OCI-LY7 (cell line): Measurements from ENCODE around the gene UTS2. TPM values are rescaled to one million over a fixed set of nuclear protein-coding genes. Genes with fewer than 3 reads are reported as not detected.
A peak's percentile ranks its signal among the peaks of the same experiment; 100 is the strongest.

Experiments used
- BruUV-seq: library from RNA; stranded (reverse); fragments of 400-500 nt; replicated peaks from 2 replicates; lab custom pipeline; 2021; lab: Mats Ljungman, UMichigan
- CTCF ChIA-PET: fragments of 300-600 bp; sonication (Branson Sonifier 250); formaldehyde crosslinking; loops from one replicate; lab custom pipeline; 2022; ENCODE audit warnings: antibody characterized with exemption; ENCODE audit not compliant: unreplicated experiment; lab: Charles Lee
- POLR2A ChIA-PET: fragments of 300-600 bp; sonication (Branson Sonifier 250); formaldehyde crosslinking; loops from one replicate; lab custom pipeline; 2022; ENCODE audit warnings: antibody characterized with exemption; lab: Charles Lee
- DNase-seq: peaks from one replicate; pipeline ENCODE4 v3.0.0-alpha.2; 2015; ENCODE audit warnings: low spot score
- H2AFZ ChIP-seq: fragments of 200-600 bp; sonication (generic), shearing (Covaris generic); 2 replicates; pipeline ENCODE4 v1.6.1; 2014; ENCODE audit warnings: mild to moderate bottlenecking, antibody characterized with exemption, low read length, moderate library complexity
- H3K27ac ChIP-seq: fragments of 200-600 bp; sonication (generic); 2 replicates; pipeline ENCODE4 v1.5.1; 2014; ENCODE audit warnings: mixed run types, low read depth, mild to moderate bottlenecking, moderate library complexity, low read length, inconsistent platforms; ENCODE audit not compliant: poor library complexity, severe bottlenecking
- H3K36me3 ChIP-seq: fragments of 200-600 bp; sonication (generic); 2 replicates; pipeline ENCODE4 v1.6.1; 2014; ENCODE audit warnings: mild to moderate bottlenecking, antibody characterized with exemption, low read length, moderate library complexity, mixed read lengths; ENCODE audit not compliant: insufficient read depth
- H3K4me1 ChIP-seq: fragments of 200-600 bp; sonication (generic); 2 replicates; pipeline ENCODE4 v1.5.1; 2014; ENCODE audit warnings: mild to moderate bottlenecking, low read length; ENCODE audit not compliant: insufficient read depth, poor library complexity, severe bottlenecking
- H3K4me2 ChIP-seq: fragments of 200-600 bp; sonication (generic); 2 replicates; pipeline ENCODE4 v1.6.1; 2014; ENCODE audit warnings: mild to moderate bottlenecking, low read length
- H3K4me3 ChIP-seq: fragments of 200-600 bp; sonication (generic); 2 replicates; pipeline ENCODE4 v1.5.1; 2014; ENCODE audit warnings: mild to moderate bottlenecking, low read depth, low read length; ENCODE audit not compliant: poor library complexity, severe bottlenecking
- H3K79me2 ChIP-seq: fragments of 200-600 bp; sonication (generic); 2 replicates; pipeline ENCODE4 v1.6.1; 2016; ENCODE audit warnings: low read depth, mild to moderate bottlenecking, low read length, moderate library complexity, mixed read lengths; ENCODE audit not compliant: insufficient read depth
- H3K9me2 ChIP-seq: fragments of 200-600 bp; sonication (generic); 2 replicates; pipeline ENCODE4 v1.6.1; 2016; ENCODE audit warnings: mild to moderate bottlenecking, low read length, mixed read lengths; ENCODE audit not compliant: insufficient read depth
- H3K9me3 ChIP-seq: fragments of 200-600 bp; sonication (generic); 2 replicates; pipeline ENCODE4 v1.6.1; 2014; ENCODE audit warnings: mild to moderate bottlenecking, mixed run types, low read length, mixed read lengths
- H4K20me1 ChIP-seq: fragments of 200-600 bp; sonication (generic); 2 replicates; pipeline ENCODE4 v1.6.1; 2014; ENCODE audit warnings: mild to moderate bottlenecking, antibody characterized with exemption, low read length, moderate library complexity, mixed read lengths; ENCODE audit not compliant: insufficient read depth
- EZH2phosphoT487 ChIP-seq: fragments of 200-600 bp; sonication (generic); IDR thresholded peaks from 2 replicates; pipeline ENCODE4 v1.6.1; 2018; ENCODE audit warnings: low read depth, borderline replicate concordance, mild to moderate bottlenecking, mixed run types, antibody characterized with exemption, low read length, moderate library complexity, mixed read lengths
- intact Hi-C: fragments of 100-400 bp; cut with micrococcal nuclease; formaldehyde crosslinking; loops from one replicate; pipeline ENCODE4 v1.10.0; 2022; ENCODE audit not compliant: unreplicated experiment
- total RNA-seq, 2 experiments: library from RNA; depleted of rRNA in 1 of 2; stranded (reverse); fragments of >200 nt in 1 of 2; shearing (Covaris generic) in 1 of 2; gene quantifications; 2 replicates each; pipeline ENCODE4 v1.2.3, GENCODE V29; 2014 to 2022
- TF ChIP-seq, protein P1 (sequence below): fragments of 200-600 bp; sonication (generic); conservative IDR thresholded peaks from 2 replicates; pipeline ENCODE4 v1.5.1; 2014; ENCODE audit warnings: mild to moderate bottlenecking, antibody characterized with exemption, low read length, moderate library complexity, mixed read lengths

UTS2 gene
- total RNA-seq, 2 experiments from 2014 or later = not detected

DNA sequence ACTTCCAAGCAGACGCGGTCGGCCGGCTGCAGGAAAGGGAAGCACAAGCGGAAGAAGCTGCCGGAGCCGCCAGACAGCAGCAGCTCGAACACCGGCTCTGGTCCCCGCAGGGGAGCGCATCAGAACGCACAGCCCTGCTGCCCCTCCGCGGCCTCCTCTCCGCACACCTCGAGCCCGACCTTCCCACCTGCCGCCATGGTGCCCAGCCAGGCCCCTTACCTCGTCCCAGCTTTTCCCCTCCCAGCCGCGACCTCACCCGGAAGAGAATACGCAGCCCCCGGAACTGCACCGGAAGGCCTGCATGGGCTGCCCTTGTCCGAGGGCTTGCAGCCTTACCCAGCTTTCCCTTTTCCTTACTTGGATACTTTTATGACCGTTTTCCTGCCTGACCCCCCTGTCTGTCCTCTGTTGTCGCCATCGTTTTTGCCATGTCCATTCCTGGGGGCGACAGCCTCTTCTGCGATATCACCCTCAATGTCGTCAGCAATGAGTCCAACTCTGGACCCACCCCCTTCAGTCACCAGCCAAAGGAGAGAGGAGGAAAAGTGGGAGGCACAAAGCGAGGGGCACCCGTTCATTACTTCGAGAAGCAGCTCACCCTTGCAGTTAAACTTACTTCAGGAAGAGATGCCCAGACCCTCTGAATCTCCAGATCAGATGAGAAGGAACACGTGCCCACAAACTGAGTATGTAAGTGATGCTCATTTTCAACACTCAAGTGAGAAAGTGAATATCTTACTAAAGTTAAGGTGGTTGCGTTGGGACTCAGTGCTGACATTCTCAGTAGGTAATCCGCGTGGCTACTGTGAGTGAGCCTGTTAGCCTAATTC, 25.5 kb downstream of the UTS2 start:
- intact Hi-C loops = no loop called here
- no peaks in the 10 kb centered on the region for H3K9me2 ChIP-seq
- no peaks in the 10 kb centered on the region for H4K20me1 ChIP-seq
- ChIA-PET CTCF (interaction anchor here (1.1 kb wide), 1 partner anchor 19 kb away, joined by 3 read pairs; no protein-coding TSS in a partner anchor), POLR2A (interaction anchor here (0.6 to 1.1 kb wide), 3 partner anchors 13 to 53 kb away, joined by 3 to 5 read pairs (median 3); no protein-coding TSS in a partner anchor)
- peaks cover 10% of the 10 kb centered on the region for H3K36me3 ChIP-seq
- H3K4me3 ChIP-seq = peak overlapping the region; percentile 73
- H2AFZ ChIP-seq = peak overlapping the region; percentile 25; the same call in 1 of the 2 replicates
- TF ChIP-seq, protein P1, sequence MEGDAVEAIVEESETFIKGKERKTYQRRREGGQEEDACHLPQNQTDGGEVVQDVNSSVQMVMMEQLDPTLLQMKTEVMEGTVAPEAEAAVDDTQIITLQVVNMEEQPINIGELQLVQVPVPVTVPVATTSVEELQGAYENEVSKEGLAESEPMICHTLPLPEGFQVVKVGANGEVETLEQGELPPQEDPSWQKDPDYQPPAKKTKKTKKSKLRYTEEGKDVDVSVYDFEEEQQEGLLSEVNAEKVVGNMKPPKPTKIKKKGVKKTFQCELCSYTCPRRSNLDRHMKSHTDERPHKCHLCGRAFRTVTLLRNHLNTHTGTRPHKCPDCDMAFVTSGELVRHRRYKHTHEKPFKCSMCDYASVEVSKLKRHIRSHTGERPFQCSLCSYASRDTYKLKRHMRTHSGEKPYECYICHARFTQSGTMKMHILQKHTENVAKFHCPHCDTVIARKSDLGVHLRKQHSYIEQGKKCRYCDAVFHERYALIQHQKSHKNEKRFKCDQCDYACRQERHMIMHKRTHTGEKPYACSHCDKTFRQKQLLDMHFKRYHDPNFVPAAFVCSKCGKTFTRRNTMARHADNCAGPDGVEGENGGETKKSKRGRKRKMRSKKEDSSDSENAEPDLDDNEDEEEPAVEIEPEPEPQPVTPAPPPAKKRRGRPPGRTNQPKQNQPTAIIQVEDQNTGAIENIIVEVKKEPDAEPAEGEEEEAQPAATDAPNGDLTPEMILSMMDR = no peak
- no peak for TF ChIP-seq EZH2phosphoT487
- H3K9me3 ChIP-seq = no peaks in the 10 kb centered on the region
- H3K4me2 ChIP-seq = peak overlapping the region; percentile 53
- peak overlapping the region; percentile 54 for H3K27ac ChIP-seq
- peaks cover 24% of the 10 kb centered on the region for H3K4me1 ChIP-seq
- H3K79me2 ChIP-seq = peaks cover 44% of the 10 kb centered on the region; the same call in 1 of the 2 replicates
- BruUV-seq = no TSS peak
- DNase-seq = peak; percentile 59

- BruUV-seq = no TSS peak
- no peaks in the 10 kb centered on the region for H3K9me3 ChIP-seq
- H3K9me2 ChIP-seq = no peaks in the 10 kb centered on the region
- peaks cover 19% of the 10 kb centered on the region for H3K4me1 ChIP-seq
- H3K36me3 ChIP-seq = peaks cover 10% of the 10 kb centered on the region
- no peaks in the 10 kb centered on the region for H4K20me1 ChIP-seq
- peak overlapping the region; percentile 54 for H3K27ac ChIP-seq
- H3K79me2 ChIP-seq = peaks cover 36% of the 10 kb centered on the region; the same call in 1 of the 2 replicates
- DNase-seq = no peak
- ChIA-PET CTCF (no interaction called here), POLR2A (interaction anchor here (0.6 kb wide), 1 partner anchor 14 kb away, joined by 3 read pairs; no protein-coding TSS in a partner anchor)
- intact Hi-C loops = no loop called here
- H3K4me3 ChIP-seq = peak overlapping the region; percentile 73
- peak overlapping the region; percentile 25; the same call in 1 of the 2 replicates for H2AFZ ChIP-seq
- peak overlapping the region; percentile 53 for H3K4me2 ChIP-seq
- TF ChIP-seq, protein P1 = no peak
- TF ChIP-seq EZH2phosphoT487 = no peak
These were observed 26.5 kb downstream of the UTS2 start for GRCh38 chr1:7826363-7826762.
